Fibroblast of skin of back (primary cell): ENCODE measurements around the gene SPRED3.
"Not testable (repeated sequence)": the region's sequence is repeated elsewhere in the genome, so short reads cannot be mapped to it uniquely, and the experiment has no call there.

Source experiments
- DNase-seq: peaks from one replicate; pipeline ENCODE4 v3.0.0-alpha.2; 2013

SPRED3 gene

GRCh38 chr19:38420935-38421334 lies 32.4 kb downstream of the SPRED3 start:
- no peak for DNase-seq

- DNase-seq, result no peak
These were observed 33.4 kb downstream of the SPRED3 start for GRCh38 chr19:38421856-38422255.

DNA sequence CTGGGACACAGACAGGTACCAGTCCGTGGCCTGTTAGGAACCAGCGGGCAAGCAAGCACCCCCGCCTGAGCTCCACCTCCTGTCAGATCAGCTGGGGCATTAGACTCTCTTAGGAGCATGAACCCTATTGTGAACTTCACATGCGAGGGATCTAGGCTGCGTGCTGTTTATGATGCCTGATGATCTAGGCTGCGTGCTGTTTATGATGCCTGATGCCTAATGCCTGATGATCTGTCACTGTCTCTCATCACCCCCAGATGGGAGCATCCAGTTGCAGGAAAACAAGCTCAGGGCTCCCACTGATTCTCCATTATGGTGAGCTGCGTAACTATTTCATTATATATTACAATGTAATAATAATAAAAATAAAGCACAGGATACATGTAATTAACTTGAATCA lies 33.9 kb downstream of the SPRED3 start:
- no peak for DNase-seq

GRCh38 chr19:38424272-38424671 lies 35.8 kb downstream of the SPRED3 start:
- DNase-seq, result no peak

DNA sequence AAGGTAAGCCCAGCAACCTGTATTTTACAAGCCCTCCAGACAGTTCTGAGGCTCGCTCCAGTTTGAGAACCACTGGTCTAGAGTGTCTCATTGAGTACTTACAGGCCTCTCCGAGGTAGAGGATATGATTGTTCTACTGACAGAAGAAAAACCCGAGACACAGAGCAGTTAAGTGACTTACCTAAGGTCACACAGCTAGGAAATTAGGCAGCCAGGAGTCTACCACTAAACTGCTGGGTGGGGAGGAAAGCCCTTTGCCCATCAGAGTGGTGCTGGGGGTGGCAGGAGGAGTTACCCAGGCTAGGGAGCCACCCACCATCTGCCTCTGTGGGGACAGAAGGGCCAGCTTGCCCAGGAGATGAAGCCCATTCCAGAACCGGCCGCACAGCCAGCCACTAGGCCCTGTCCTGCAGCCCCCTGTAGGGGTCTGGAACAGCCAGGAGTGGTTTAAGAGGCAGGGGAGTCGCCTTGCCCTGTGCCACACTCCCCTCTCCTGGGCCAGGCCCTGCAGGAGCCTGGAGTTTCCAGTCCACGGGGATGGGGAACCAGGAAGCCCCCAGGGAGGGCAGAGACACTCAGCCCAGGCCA lies 36.8 kb downstream of the SPRED3 start:
- no peak for DNase-seq

- DNase-seq, result no peak
These were observed 37.4 kb downstream of the SPRED3 start, which contains the start of gene RASGRP4 for GRCh38 chr19:38425810-38426466. Gene RASGRP4, minus strand, starts transcription at chr19:38426219. Its CDS starts 128 bp downstream, at chr19:38426091.

DNA sequence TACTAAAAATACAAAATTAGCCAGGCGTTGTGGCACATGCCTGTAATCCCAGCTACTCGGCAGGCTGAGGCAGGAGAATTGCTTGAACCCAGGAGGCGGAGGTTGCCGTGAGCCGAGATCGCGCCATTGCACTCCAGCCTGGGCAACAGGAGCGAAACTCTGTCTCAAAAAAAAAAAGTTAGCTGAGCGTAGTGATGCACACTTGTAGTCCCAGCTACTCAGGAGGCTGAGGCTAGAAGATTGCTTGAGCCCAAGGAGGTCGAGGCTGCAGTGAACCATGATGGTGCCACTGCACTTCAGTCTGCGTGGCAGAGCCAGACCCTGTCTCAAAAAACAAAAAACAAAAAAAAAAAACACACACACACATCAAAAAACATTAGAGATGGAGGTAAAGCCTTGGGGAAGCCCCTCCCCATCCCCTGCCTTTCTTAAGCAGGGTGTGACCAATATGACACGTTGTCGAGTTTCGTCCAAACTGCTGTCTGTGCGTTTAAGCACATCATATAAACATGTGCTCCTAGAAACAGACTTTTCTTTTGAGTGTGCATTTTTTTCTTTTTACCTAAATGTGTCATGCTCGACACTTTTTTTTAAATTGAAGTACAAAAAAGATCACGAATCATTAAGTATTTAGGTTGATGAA lies 38.7 kb downstream of the SPRED3 start:
- not testable (repeated sequence) for DNase-seq

- no peak for DNase-seq
These were observed 40.7 kb downstream of the SPRED3 start for GRCh38 chr19:38429055-38429810.

GRCh38 chr19:38429811-38430156 lies 41.3 kb downstream of the SPRED3 start:
- DNase-seq, result no peak

DNA sequence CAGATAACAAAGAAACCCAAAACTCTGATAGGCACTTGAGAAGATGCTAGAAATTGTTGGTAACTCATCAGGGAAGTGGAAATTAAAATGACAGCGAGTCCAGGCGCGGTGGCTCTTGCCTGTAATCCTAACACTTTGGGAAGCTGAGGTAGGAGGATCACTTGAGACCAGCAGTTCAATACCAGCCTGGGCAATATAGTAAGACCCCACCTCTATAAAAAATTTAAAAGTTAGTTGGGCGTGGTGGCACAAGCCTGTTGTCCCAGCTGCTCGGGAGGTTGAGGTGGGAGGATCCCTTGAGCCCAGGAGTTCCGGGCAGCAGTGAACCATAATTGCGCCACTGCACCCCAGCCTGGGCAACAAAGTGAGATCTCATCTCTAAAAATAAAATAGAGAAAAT lies 42.4 kb downstream of the SPRED3 start:
- no peak for DNase-seq

DNA sequence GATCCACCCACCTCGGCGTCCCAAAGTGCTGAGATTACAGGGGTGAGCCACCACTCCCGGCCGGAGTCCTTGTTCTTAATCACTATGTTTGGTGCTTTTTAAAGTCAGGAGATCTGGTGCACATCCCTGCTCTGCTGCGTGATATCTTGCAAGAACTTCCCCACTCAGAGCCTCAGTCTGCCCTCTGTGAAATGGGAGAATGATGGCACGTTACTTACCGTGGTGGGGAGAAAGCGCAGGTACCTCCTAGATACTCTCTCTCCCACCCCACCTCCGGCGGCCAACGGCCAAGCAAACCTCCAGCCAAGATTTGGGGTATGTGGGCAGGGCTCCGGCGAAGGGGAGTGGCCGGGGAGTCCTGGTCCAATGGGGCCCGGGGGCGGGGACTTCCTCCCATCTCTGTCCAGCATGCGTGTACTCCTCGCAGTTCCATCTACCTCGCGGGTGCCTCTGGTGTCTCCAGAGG lies 44.8 kb downstream of the SPRED3 start, which contains the start of gene RYR1:
TSS of gene RYR1 (plus strand) at position 424 of the 466 bp plus-strand sequence. CDS start 139 bp downstream, outside the sequence.
- DNase-seq, result peak; percentile 12

DNA sequence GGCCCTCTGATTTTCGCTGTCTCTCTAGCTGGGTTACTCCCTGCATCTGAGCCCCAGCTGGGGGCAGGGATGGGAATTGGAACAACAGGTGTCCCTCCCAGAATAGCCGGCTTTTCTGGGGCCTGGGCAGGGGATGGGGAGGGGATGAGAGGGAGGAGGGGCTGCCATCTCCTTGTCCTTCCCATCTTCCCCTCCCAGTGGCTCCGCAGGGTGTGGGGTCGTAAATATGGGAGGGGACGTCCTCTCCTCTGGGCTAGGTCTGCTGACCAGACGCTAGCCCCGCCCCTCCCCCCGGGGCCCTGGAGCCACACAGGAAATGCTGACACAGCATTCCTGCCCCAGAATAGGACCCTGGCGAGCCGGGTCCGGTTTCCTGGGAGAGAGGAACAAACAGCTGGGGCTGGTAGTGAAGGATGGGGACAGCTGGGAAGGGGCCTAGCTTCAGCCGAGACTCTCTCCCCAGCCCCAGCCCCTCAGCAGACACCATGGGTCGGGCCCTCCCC lies 46.1 kb downstream of the SPRED3 start:
- DNase-seq, result no peak

- no peak for DNase-seq
These were observed 48.8 kb downstream of the SPRED3 start for GRCh38 chr19:38437295-38437694.

DNA sequence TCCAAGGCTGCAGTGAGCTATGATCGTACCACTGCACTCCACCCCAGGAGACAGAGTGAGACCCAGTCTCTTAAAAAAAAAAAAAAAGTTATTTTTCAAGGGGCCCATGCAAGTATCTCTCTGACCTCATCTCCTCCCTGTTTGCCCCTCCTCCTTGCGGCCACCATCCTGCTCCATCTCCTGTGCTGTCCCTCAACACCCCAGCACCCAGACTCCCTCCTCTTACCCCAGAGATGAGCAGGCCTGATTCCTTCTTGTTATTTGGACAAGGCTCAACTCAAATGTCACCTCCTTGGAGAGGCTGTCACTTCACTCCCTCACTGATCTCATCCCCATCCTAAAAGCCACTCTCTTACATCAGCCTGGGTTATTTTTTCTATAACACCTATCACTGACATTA lies 49.4 kb downstream of the SPRED3 start:
- DNase-seq, result no peak

DNA sequence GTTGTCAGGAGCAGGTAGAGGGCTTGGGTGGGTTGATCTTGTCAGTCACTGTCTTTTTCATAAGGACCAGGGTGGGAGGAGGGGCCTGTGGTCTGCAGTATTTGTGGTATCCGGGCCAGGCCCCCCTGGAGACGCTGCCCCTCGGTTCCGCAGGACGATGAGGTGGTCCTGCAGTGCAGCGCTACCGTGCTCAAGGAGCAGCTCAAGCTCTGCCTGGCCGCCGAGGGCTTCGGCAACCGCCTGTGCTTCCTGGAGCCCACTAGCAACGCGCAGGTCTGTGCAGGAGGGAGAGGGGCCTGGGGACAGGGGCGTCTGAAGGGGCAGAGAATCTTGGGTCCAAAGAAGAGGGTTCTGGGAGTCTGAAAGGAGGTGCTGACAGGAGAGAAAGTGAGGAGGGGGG lies 52.1 kb downstream of the SPRED3 start:
- DNase-seq, result no peak

DNA sequence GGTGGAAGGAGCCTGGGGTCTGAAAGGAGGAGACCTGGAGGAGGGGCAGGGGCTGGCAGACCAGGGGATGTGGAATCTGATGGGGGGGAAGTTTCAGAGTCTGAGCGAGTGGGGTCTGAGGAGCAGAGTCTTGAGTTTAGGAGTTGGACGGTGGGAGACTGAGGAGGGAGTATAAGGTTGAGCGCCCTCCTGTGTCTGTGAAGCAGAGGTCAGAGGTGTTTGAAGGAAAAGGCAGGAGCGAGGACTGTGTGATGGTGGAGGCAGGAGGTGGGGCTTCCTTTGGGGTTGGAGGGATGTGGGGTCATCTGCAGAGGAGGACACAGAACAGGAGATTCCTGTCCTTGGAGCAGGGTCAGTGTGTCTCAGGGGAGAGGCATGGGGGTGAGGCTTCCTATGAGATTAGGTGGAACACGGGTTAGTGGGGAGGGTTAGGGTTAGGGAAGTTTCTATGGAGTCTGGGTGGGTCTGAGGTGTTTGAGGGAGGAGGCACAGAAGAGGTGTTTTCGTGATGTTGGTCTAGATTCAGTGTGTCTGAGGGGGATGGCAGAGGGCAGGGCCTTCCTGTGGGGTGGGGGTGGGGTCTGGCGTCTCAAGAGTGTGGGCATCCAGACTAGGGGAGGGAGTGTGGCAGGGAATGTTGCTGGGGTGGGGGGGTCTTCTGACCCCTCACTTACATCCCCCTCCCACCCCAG lies 53.3 kb downstream of the SPRED3 start:
- no peak for DNase-seq

- DNase-seq, result no peak
These were observed 54.2 kb downstream of the SPRED3 start for GRCh38 chr19:38442736-38443135.

DNA sequence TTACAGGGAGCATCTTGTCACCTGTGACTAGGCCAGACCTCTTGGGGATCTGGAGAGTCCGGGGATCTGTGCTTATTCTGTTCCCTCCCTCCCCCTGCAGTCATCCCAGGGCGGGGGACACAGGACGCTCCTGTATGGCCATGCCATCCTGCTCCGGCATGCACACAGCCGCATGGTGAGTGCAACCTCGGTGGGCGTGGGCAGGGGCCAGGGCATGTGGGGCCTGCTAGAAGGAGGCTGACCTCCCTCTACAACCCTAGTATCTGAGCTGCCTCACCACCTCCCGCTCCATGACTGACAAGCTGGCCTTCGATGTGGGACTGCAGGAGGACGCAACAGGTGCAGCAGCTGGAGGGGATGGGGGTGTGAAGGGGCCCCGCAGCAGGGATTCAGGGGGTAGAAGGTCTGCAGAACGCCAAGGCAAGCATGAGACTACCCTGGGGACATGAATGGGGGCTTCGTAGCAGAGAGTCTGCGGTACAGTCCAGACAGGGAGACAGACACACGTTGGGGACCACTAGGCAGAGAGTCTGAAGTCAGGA lies 55.0 kb downstream of the SPRED3 start:
- no peak for DNase-seq

DNA sequence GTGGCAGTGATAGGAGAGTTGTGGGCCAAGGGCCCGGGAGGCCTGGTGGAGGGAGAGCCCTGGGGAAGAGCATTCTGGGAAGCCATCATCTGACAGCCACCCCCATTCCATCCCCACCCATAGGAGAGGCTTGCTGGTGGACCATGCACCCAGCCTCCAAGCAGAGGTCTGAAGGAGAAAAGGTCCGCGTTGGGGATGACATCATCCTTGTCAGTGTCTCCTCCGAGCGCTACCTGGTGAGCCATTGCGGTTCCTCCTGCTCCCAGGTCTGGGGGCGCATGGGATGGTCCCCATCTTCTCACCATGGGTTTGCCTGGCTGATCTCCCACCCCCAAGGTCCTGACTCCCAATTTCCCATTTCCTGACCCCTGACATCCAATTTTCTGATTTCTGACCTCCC lies 55.5 kb downstream of the SPRED3 start:
- DNase-seq, result no peak

DNA sequence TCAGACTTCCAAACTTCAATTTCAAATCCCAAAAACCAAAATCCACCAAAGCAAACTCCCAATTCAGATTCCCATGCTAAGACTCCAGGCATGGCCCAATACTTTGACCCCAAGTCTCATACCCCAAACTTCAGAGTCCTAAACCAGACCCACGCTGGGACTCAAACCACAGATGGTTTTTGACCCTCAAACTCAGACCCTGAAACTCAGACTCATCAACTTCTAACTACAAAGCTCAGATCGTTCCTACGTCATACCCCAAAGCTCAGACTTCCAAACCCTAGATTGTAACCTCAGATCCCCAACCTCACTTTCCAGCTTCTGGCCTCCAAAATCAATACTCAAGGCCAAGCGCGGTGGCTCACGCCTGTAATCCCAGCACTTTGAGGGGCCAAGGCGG lies 56.9 kb downstream of the SPRED3 start:
- no peak for DNase-seq

- DNase-seq, result no peak
These were observed 59.7 kb downstream of the SPRED3 start for GRCh38 chr19:38448225-38448624.
